Trophoblast cell (in vitro differentiated cells and primary cell): ENCODE results near the gene RSAD1.
A peak's percentile ranks its signal among the peaks of the same experiment; 100 is the strongest.

Experiments
- DNase-seq, 2 donors: peaks; one replicate each; pipeline ENCODE4 v3.0.0-alpha.2; 2016
- H2AFZ ChIP-seq: 2 replicates; pipeline ENCODE4 v1.6.1; 2013; ENCODE audit warnings: low read length, moderate library complexity, mild to moderate bottlenecking; ENCODE audit not compliant: insufficient read depth, poor library complexity
- H2AK5ac ChIP-seq: 2 replicates; pipeline ENCODE4 v1.6.1; 2013; ENCODE audit warnings: mild to moderate bottlenecking, low read length
- H2BK120ac ChIP-seq: 2 replicates; pipeline ENCODE4 v1.6.1; 2013; ENCODE audit warnings: low read length, mild to moderate bottlenecking, moderate library complexity; ENCODE audit not compliant: insufficient read depth, poor library complexity
- H2BK12ac ChIP-seq: 2 replicates; pipeline ENCODE4 v1.6.1; 2013; ENCODE audit warnings: mild to moderate bottlenecking, low read length, moderate library complexity
- H2BK5ac ChIP-seq: 2 replicates; pipeline ENCODE4 v1.6.1; 2013; ENCODE audit warnings: low read length, low read depth, moderate library complexity, mild to moderate bottlenecking; ENCODE audit not compliant: poor library complexity
- H3K14ac ChIP-seq: 2 replicates; pipeline ENCODE4 v1.6.1; 2013; ENCODE audit warnings: mild to moderate bottlenecking, low read length
- H3K18ac ChIP-seq: 2 replicates; pipeline ENCODE4 v1.6.1; 2013; ENCODE audit warnings: mild to moderate bottlenecking, low read length
- H3K23ac ChIP-seq: 2 replicates; pipeline ENCODE4 v1.6.1; 2013; ENCODE audit warnings: low read length
- H3K27ac ChIP-seq: 2 replicates; pipeline ENCODE4 v1.5.1; 2013; ENCODE audit warnings: low read depth, mild to moderate bottlenecking, inconsistent platforms, low read length, moderate library complexity
- H3K27me3 ChIP-seq: 2 replicates; pipeline ENCODE4 v1.6.1; 2013; ENCODE audit warnings: inconsistent platforms, mild to moderate bottlenecking, low read length, moderate library complexity; ENCODE audit not compliant: insufficient read depth
- H3K36me3 ChIP-seq, 2 experiments: 1 replicate in 1 of 2; 2 replicates in 1 of 2; pipeline ENCODE4 v1.6.1; 2013; ENCODE audit warnings: low read length in 2 of 2, mild to moderate bottlenecking in 2 of 2, moderate library complexity in 1 of 2; ENCODE audit not compliant: insufficient read depth in 2 of 2, control insufficient read depth in 1 of 2
- H3K4ac ChIP-seq: 2 replicates; pipeline ENCODE4 v1.6.1; 2013; ENCODE audit warnings: low read depth, mild to moderate bottlenecking, low read length, moderate library complexity
- H3K4me1 ChIP-seq, 2 experiments: 1 replicate in 1 of 2; 2 replicates in 1 of 2; pipeline ENCODE4 v1.6.1; 2013; ENCODE audit warnings: low read length in 2 of 2, mild to moderate bottlenecking in 2 of 2, moderate library complexity in 1 of 2; ENCODE audit not compliant: insufficient read depth in 2 of 2, control insufficient read depth in 1 of 2
- H3K4me2 ChIP-seq: 2 replicates; pipeline ENCODE4 v1.6.1; 2013; ENCODE audit warnings: inconsistent platforms, mild to moderate bottlenecking, low read length, moderate library complexity
- H3K4me3 ChIP-seq: 2 replicates; pipeline ENCODE4 v1.5.1; 2013; ENCODE audit warnings: mild to moderate bottlenecking, low read depth, low read length, inconsistent platforms
- H3K79me1 ChIP-seq: one replicate; pipeline ENCODE4 v1.6.1; 2013; ENCODE audit warnings: low read length
- H3K79me2 ChIP-seq: 2 replicates; pipeline ENCODE4 v1.6.1; 2013; ENCODE audit warnings: low read length, mild to moderate bottlenecking; ENCODE audit not compliant: control insufficient read depth, insufficient read depth, poor library complexity
- H3K9ac ChIP-seq: 2 replicates; pipeline ENCODE4 v1.6.1; 2013; ENCODE audit warnings: mild to moderate bottlenecking, low read length
- H3K9me3 ChIP-seq: 2 replicates; pipeline ENCODE4 v1.6.1; 2013; ENCODE audit warnings: low read depth, mild to moderate bottlenecking, control low read depth, inconsistent platforms, low read length; ENCODE audit not compliant: insufficient read depth
- H4K12ac ChIP-seq: 2 replicates; pipeline ENCODE4 v1.6.1; 2013; ENCODE audit warnings: low read depth, mild to moderate bottlenecking, low read length, moderate library complexity
- H4K8ac ChIP-seq: 2 replicates; pipeline ENCODE4 v1.6.1; 2013; ENCODE audit warnings: low read depth, mild to moderate bottlenecking, low read length, moderate library complexity
- H4K91ac ChIP-seq: one replicate; pipeline ENCODE4 v1.6.1; 2013; ENCODE audit warnings: low read depth, mild to moderate bottlenecking, low read length, moderate library complexity
- WGBS: extraction: QIAGEN DNeasy Blood & Tissue Kit; methylation state at CpG from one replicate; pipeline ENCODE4 v1.1.7; 2013; ENCODE audit warnings: missing lambda C conversion rate; ENCODE audit not compliant: insufficient read length, insufficient coverage; ENCODE audit errors: extremely low coverage; 5-methylcytosine and 5-hydroxymethylcytosine counted together

The RSAD1 gene

GRCh38 chr17:50527155-50527762 is 48.6 kb downstream of the RSAD1 start:
- Histone ChIP-seq H2AFZ (no peak overlapping the region), H3K79me2 (no peaks in the 10 kb centered on the region), H3K14ac (no peak overlapping the region), H3K4ac (no peak overlapping the region), H2BK5ac (no peak overlapping the region), H3K18ac (no peak overlapping the region), H4K91ac (no peak overlapping the region), H3K79me1 (peaks cover 6% of the 10 kb centered on the region), H3K9me3 (no peaks in the 10 kb centered on the region), H2BK120ac (no peak overlapping the region), H2AK5ac (no peak overlapping the region), H3K9ac (no peak overlapping the region), H3K4me3 (no peak overlapping the region), H3K36me3 (no peaks in the 10 kb centered on the region), H3K23ac (no peak overlapping the region), H3K27me3 (no peaks in the 10 kb centered on the region), H3K4me2 (no peak overlapping the region), H4K8ac (no peak overlapping the region), H3K27ac (no peak overlapping the region), H3K4me1 (peaks cover 23% of the 10 kb centered on the region in 2 experiments), H4K12ac (no peak overlapping the region), H2BK12ac (no peak overlapping the region)
- DNase-seq, result no peak
- no CpG with 5 or more reads among the region's 5 CpGs for WGBS

GRCh38 chr17:50527949-50528474 is 49.4 kb downstream of the RSAD1 start:
- Histone ChIP-seq H3K18ac (no peak overlapping the region), H3K4me3 (no peak overlapping the region), H3K27me3 (no peaks in the 10 kb centered on the region), H4K12ac (no peak overlapping the region), H3K79me1 (peaks cover 12% of the 10 kb centered on the region), H3K9me3 (no peaks in the 10 kb centered on the region), H3K9ac (no peak overlapping the region), H3K4me2 (no peak overlapping the region), H2BK12ac (no peak overlapping the region), H4K8ac (no peak overlapping the region), H4K91ac (no peak overlapping the region), H2AK5ac (no peak overlapping the region), H2AFZ (no peak overlapping the region), H3K23ac (no peak overlapping the region), H3K36me3 (no peaks in the 10 kb centered on the region), H3K4me1 (peaks cover 22 to 29% of the 10 kb centered on the region in 2 experiments), H3K14ac (no peak overlapping the region), H3K27ac (no peak overlapping the region), H2BK120ac (no peak overlapping the region), H3K4ac (no peak overlapping the region), H3K79me2 (peaks cover 3% of the 10 kb centered on the region), H2BK5ac (no peak overlapping the region)
- no CpG with 5 or more reads among the region's 4 CpGs for WGBS
- DNase-seq, result no peak

GRCh38 chr17:50529849-50530248 is 51.2 kb downstream of the RSAD1 start:
- Histone ChIP-seq H3K4ac (no peak overlapping the region), H3K36me3 (no peaks in the 10 kb centered on the region), H3K79me2 (peaks cover 5% of the 10 kb centered on the region), H3K4me2 (no peak overlapping the region), H2BK120ac (no peak overlapping the region), H2AK5ac (no peak overlapping the region), H2BK5ac (no peak overlapping the region), H4K12ac (no peak overlapping the region), H3K9ac (no peak overlapping the region), H3K27ac (no peak overlapping the region), H3K4me3 (no peak overlapping the region), H4K8ac (no peak overlapping the region), H3K27me3 (no peaks in the 10 kb centered on the region), H3K4me1 (peaks cover 28 to 34% of the 10 kb centered on the region in 2 experiments), H2AFZ (no peak overlapping the region), H3K9me3 (no peaks in the 10 kb centered on the region), H2BK12ac (no peak overlapping the region), H3K79me1 (peaks cover 21% of the 10 kb centered on the region), H3K14ac (no peak overlapping the region), H4K91ac (no peak overlapping the region), H3K23ac (no peak overlapping the region), H3K18ac (no peak overlapping the region)
- no CpG with 5 or more reads among the region's 7 CpGs for whole genome bisulfite sequencing
- DNase-seq, result no peak

- WGBS, result no CpG with 5 or more reads among the region's 6 CpGs
These were observed 52.9 kb downstream of the RSAD1 start for GRCh38 chr17:50531428-50532025.

More at GRCh38 chr17:50531428-50532025, 52.9 kb downstream of the RSAD1 start:
- Histone ChIP-seq H3K23ac (no peak overlapping the region), H3K27me3 (no peaks in the 10 kb centered on the region), H2BK120ac (peak overlapping the region; percentile 49), H2BK12ac (peak overlapping the region; percentile 63), H4K91ac (peak overlapping the region; percentile 78), H4K12ac (no peak overlapping the region), H3K9me3 (no peaks in the 10 kb centered on the region), H3K18ac (peak overlapping the region; percentile 15), H3K27ac (no peak overlapping the region), H2AK5ac (no peak overlapping the region), H3K79me1 (peaks cover 22% of the 10 kb centered on the region), H3K14ac (no peak overlapping the region), H3K4me3 (no peak overlapping the region), H3K4me1 (peaks cover 31 to 35% of the 10 kb centered on the region in 2 experiments), H2BK5ac (peak overlapping the region; percentile 7), H3K4ac (no peak overlapping the region), H4K8ac (no peak overlapping the region), H3K9ac (no peak overlapping the region), H3K79me2 (peaks cover 5% of the 10 kb centered on the region), H3K4me2 (no peak overlapping the region), H3K36me3 (peaks cover 4% of the 10 kb centered on the region in 2 experiments), H2AFZ (no peak overlapping the region)
- no peak for DNase-seq
